ENCODE results near the gene ARF1.

ARF1 gene

GRCh38 chr1:228088586-228089498 is 6.3 kb downstream of the ARF1 start:
- no peak for DNase-seq

- DNase-seq = no peak
Observed at GRCh38 chr1:228089519-228090380, 7.2 kb downstream of the ARF1 start.

GRCh38 chr1:228090613-228091081 is 8.1 kb downstream of the ARF1 start:
- no peak for DNase-seq

GRCh38 chr1:228091084-228091483 is 8.6 kb downstream of the ARF1 start:
- no peak for DNase-seq

GRCh38 chr1:228092342-228093049 is 10.0 kb downstream of the ARF1 start:
- DNase-seq = no peak

GRCh38 chr1:228093050-228093906 is 10.8 kb downstream of the ARF1 start:
- no peak for DNase-seq

- DNase-seq = no peak
Observed at GRCh38 chr1:228094432-228095016, 12.0 kb downstream of the ARF1 start.

GRCh38 chr1:228095161-228095560 is 12.7 kb downstream of the ARF1 start:
- no peak for DNase-seq

- no peak for DNase-seq
Observed at GRCh38 chr1:228095938-228096337, 13.4 kb downstream of the ARF1 start.

GRCh38 chr1:228096416-228097332 is 14.2 kb downstream of the ARF1 start:
- no peak for DNase-seq

GRCh38 chr1:228097333-228098081 is 15.0 kb downstream of the ARF1 start:
- DNase-seq = no peak

- DNase-seq = no peak
Observed at GRCh38 chr1:228098323-228098931, 15.9 kb downstream of the ARF1 start.

- DNase-seq = no peak
Observed at GRCh38 chr1:228099331-228099732, 16.8 kb downstream of the ARF1 start.

GRCh38 chr1:228100822-228101613 is 18.5 kb downstream of the ARF1 start:
- no peak for DNase-seq

GRCh38 chr1:228101614-228101993 is 19.1 kb downstream of the ARF1 start:
- no peak for DNase-seq

- DNase-seq = peak; percentile 53
Observed at GRCh38 chr1:228101994-228102790, 19.7 kb downstream of the ARF1 start.

GRCh38 chr1:228102791-228103620 is 20.5 kb downstream of the ARF1 start, which contains the start of gene C1orf35:
TSS of gene C1orf35 (minus strand) at chr1:228103325. CDS start at chr1:228103227, 98 bp downstream.
- DNase-seq = peak; percentile 90 to 91
